Small intestine (tissue), 7 donors: ENCODE measurements around the gene OPA3. TPM values are rescaled to one million over a fixed set of nuclear protein-coding genes. Genes with fewer than 3 reads are reported as not detected.
A peak's percentile ranks its signal among the peaks of the same experiment; 100 is the strongest.

Experiments used
- DNase-seq, 2 donors: peaks; one replicate each; pipeline versions ENCODE4 v3.0.0 to v3.0.0-alpha.2; 2013
- FAIRE-seq: peaks from 2 replicates; lab custom pipeline; 2012; peaks lifted over from hg19 to GRCh38; lab: Jason Lieb, UNC
- H3K27ac ChIP-seq, 3 donors: one replicate each; pipeline ENCODE4 v1.5.1; 2013; ENCODE audit warnings: low read length in 2 of 3, mild to moderate bottlenecking in 2 of 3, control low read depth in 1 of 3, inconsistent platforms in 1 of 3, low read depth in 1 of 3, moderate library complexity in 1 of 3
- H3K27me3 ChIP-seq, 3 donors: one replicate each; pipeline ENCODE4 v1.6.1; 2013; ENCODE audit warnings: low read length in 3 of 3, inconsistent platforms in 1 of 3; ENCODE audit not compliant: control insufficient read depth in 3 of 3, insufficient read depth in 3 of 3
- H3K36me3 ChIP-seq, 3 donors: one replicate each; pipeline ENCODE4 v1.6.1; 2013; ENCODE audit warnings: low read length in 3 of 3, inconsistent platforms in 1 of 3, low read depth in 1 of 3, mild to moderate bottlenecking in 1 of 3, moderate library complexity in 1 of 3; ENCODE audit not compliant: control insufficient read depth in 3 of 3, insufficient read depth in 2 of 3
- H3K4me1 ChIP-seq, 3 donors: one replicate each; pipeline ENCODE4 v1.6.1; 2013; ENCODE audit warnings: low read length in 2 of 3, inconsistent platforms in 1 of 3, low read depth in 1 of 3, mild to moderate bottlenecking in 1 of 3, moderate library complexity in 1 of 3; ENCODE audit not compliant: control insufficient read depth in 3 of 3, insufficient read depth in 2 of 3
- H3K4me3 ChIP-seq, 3 donors: one replicate each; pipeline ENCODE4 v1.5.1; 2013; ENCODE audit warnings: low read length in 3 of 3, control low read depth in 1 of 3, inconsistent platforms in 1 of 3, low read depth in 1 of 3, mild to moderate bottlenecking in 1 of 3, moderate library complexity in 1 of 3
- H3K9me3 ChIP-seq, 2 donors: one replicate each; pipeline ENCODE4 v1.6.1; 2013; ENCODE audit warnings: low read depth in 1 of 2, low read length in 1 of 2; ENCODE audit not compliant: control insufficient read depth in 2 of 2, insufficient read depth in 1 of 2
- WGBS, 3 donors: extraction: QIAGEN DNeasy Blood & Tissue Kit; methylation state at CpG; one replicate each; pipeline ENCODE4 v1.1.7; 2013; 5-methylcytosine and 5-hydroxymethylcytosine counted together
- polyA plus RNA-seq, 4 donors: library from polyadenylated mRNA; stranded (reverse) in 3 of 4; unstranded in 1 of 4; fragments of 200-250 nt in 3 of 4; fragments of 120-200 nt in 1 of 4; gene quantifications; one replicate each; pipeline versions ENCODE4 v1.2.1 to v1.2.3, GENCODE V29; 2013
- donor health status: healthy with polysubstance abuse.
- donor health status: control.
- donor health status: control.
- donor health status: Bipolar disorder and iron deficiency.
- donor health status: healthy.

OPA3 gene
- polyA plus RNA-seq, 4 donors = 4.5 to 9.4 (median 6.4) TPM

DNA sequence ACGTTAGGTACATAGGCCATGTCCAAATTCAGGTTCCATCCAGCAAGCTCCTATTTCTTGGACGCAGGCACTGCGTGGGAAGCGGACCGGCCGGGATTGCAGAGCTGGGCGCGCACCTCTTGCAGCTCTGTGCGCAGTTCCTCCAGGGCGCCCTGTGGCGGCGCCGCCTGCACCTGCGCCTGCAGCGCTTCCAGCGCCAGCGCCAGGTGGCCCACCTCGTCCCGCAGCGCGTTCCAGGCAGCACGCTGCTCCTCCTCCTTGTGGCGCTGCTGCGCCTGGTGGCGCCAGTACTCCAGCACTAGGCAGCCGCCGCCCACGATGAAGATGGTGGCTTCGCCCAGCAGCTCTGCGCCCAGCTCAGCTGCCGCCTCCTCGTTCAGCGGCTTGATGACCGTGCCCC is 31.1 kb downstream of the OPA3 start:
- Histone ChIP-seq H3K4me3 (no peak overlapping the region), H3K36me3 (peaks cover 0 to 32% (median 0%) of the 10 kb centered on the region in 3 donors), H3K27ac (no peak overlapping the region), H3K4me1 (peaks cover 0 to under 1% (median 0%) of the 10 kb centered on the region in 3 donors), H3K27me3 (no peaks in the 10 kb centered on the region), H3K9me3 (no peaks in the 10 kb centered on the region)
- FAIRE-seq (no peak), DNase-seq (peak; percentile 66 to 81)
- WGBS, 3 donors = 19 to 67% (median 39%) methylated on average over 30 to 34 of the region's 34 CpGs

- Histone ChIP-seq H3K27me3 (no peaks in the 10 kb centered on the region), H3K36me3 (peaks cover 0 to 19% (median 0%) of the 10 kb centered on the region in 3 donors), H3K9me3 (no peaks in the 10 kb centered on the region), H3K4me1 (no peaks in the 10 kb centered on the region), H3K27ac (no peak overlapping the region), H3K4me3 (no peak overlapping the region)
- DNase-seq (peak in 1 of 2 donors; percentile 46), FAIRE-seq (no peak)
- 75 to 86% (median 82%) methylated on average over 9 of the region's 9 CpGs for WGBS, 3 donors
These were observed 36.5 kb downstream of the OPA3 start for GRCh38 chr19:45547965-45548609.

DNA sequence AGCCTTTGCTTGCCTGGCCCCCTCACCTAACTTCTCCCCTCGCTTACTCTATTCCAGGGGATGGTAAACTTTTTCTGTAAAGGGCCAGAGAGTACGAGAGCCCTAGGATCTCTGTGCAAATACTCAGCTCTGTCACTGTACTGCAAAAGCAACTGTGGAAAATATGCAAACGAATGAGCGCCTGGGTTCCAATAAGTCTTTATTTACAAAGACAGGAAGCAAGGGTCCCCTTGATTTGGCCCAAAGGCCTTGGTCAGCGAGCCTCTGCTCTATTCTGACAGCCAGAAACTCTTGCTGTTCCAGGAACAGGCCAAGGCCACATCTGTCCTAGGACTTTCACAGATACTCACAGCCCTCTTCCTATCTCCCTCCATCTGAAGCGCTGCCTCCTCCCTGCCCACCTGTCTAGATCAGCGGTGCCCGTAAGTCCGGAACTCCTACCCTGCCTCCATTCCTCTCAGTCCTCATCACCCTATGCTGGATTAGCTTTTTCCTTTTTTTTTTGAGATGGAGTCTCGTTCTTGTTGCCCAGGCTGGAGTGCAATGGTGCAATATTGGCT is 37.3 kb downstream of the OPA3 start:
- no peak for FAIRE-seq
- H3K4me1 ChIP-seq = no peaks in the 10 kb centered on the region

GRCh38 chr19:45542234-45542668 is 42.4 kb downstream of the OPA3 start:
- DNase-seq (no peak), FAIRE-seq (no peak)
- no peaks in the 10 kb centered on the region for H3K4me1 ChIP-seq
- peaks cover 0 to 5% of the 10 kb centered on the region in 2 donors for H3K9me3 ChIP-seq
- H3K4me3 ChIP-seq = no peak overlapping the region
- no peak overlapping the region for H3K27ac ChIP-seq
- H3K27me3 ChIP-seq = no peaks in the 10 kb centered on the region
- 66 to 77% (median 77%) methylated on average over 7 of the region's 7 CpGs for WGBS, 3 donors
- no peaks in the 10 kb centered on the region for H3K36me3 ChIP-seq

More for the DNA sequence above, 37.3 kb downstream of the OPA3 start:
- Histone ChIP-seq H3K27me3 (no peaks in the 10 kb centered on the region), H3K9me3 (no peaks in the 10 kb centered on the region), H3K27ac (no peak overlapping the region), H3K36me3 (peaks cover 0 to 15% (median 0%) of the 10 kb centered on the region in 3 donors), H3K4me3 (no peak overlapping the region)
- no peak for DNase-seq
- WGBS, 3 donors = 86 to 92% (median 90%) methylated on average over 10 of the region's 10 CpGs

GRCh38 chr19:45539459-45539858 is 45.1 kb downstream of the OPA3 start:
- H3K4me3 ChIP-seq = no peak overlapping the region
- WGBS, 3 donors = 93 to 97% (median 95%) methylated on average over 9 of the region's 9 CpGs
- H3K9me3 ChIP-seq = peaks cover 0 to 5% of the 10 kb centered on the region in 2 donors
- no peaks in the 10 kb centered on the region for H3K4me1 ChIP-seq
- no peaks in the 10 kb centered on the region for H3K27me3 ChIP-seq
- H3K36me3 ChIP-seq = no peaks in the 10 kb centered on the region
- DNase-seq = no peak
- no peak for FAIRE-seq
- H3K27ac ChIP-seq = no peak overlapping the region

DNA sequence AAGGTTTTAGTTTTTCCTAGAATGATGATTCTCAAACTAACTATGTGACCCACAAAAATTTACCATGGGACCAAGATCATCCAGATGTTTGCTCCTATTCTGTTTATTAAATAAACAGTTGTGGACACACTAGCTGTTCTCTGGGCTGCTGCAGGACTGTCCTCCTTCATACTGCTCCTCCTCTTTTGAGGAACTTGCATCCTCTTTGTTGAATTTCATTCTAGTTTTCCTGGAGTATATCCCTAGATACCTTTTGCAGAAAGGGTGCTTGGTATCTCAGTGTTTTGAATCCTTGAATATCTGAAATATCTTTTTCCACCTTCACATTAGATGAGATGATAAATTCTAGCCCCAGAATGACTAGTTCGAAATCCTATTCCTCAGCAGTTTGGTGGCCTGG is 53.3 kb downstream of the OPA3 start:
- Histone ChIP-seq H3K4me1 (peaks cover 0 to 11% (median 0%) of the 10 kb centered on the region in 3 donors), H3K27me3 (peaks cover 0 to 9% (median 0%) of the 10 kb centered on the region in 3 donors), H3K36me3 (peaks cover 2 to 15% (median 7%) of the 10 kb centered on the region in 3 donors), H3K9me3 (peaks cover 0 to 13% of the 10 kb centered on the region in 2 donors), H3K4me3 (no peak overlapping the region), H3K27ac (no peak overlapping the region)
- DNase-seq = no peak
- 93 to 100% (median 96%) methylated on average over 1 of the region's 1 CpG for WGBS, 3 donors
- FAIRE-seq = no peak

- no peak overlapping the region for H3K27ac ChIP-seq
- DNase-seq = no peak
- WGBS, 3 donors = 25 to 38% (median 32%) methylated on average over 14 of the region's 14 CpGs
- H3K36me3 ChIP-seq = peaks cover 10 to 35% (median 24%) of the 10 kb centered on the region in 3 donors
- H3K4me1 ChIP-seq = peaks cover 0 to 11% (median 0%) of the 10 kb centered on the region in 3 donors
- peak overlapping the region in 1 of 3 donors; percentile 47 for H3K4me3 ChIP-seq
- FAIRE-seq = no peak
- H3K9me3 ChIP-seq = peaks cover 0 to 13% of the 10 kb centered on the region in 2 donors
- peaks cover 0 to 9% (median 0%) of the 10 kb centered on the region in 3 donors for H3K27me3 ChIP-seq
These were observed 55.2 kb downstream of the OPA3 start for GRCh38 chr19:45529420-45529785.

- H3K9me3 ChIP-seq = peaks cover 0 to 13% of the 10 kb centered on the region in 2 donors
- FAIRE-seq (no peak), DNase-seq (peak; percentile 75 to 79)
- peaks cover 10 to 40% (median 25%) of the 10 kb centered on the region in 3 donors for H3K36me3 ChIP-seq
- peak overlapping the region in 2 of 3 donors; percentile 40 to 47 for H3K4me3 ChIP-seq
- peak overlapping the region in 1 of 3 donors; percentile 15 for H3K27ac ChIP-seq
- peaks cover 0 to 11% (median 0%) of the 10 kb centered on the region in 3 donors for H3K4me1 ChIP-seq
- H3K27me3 ChIP-seq = peaks cover 0 to 9% (median 0%) of the 10 kb centered on the region in 3 donors
- WGBS, 3 donors = 4 to 21% (median 9%) methylated on average over 45 to 49 of the region's 49 CpGs
These were observed 55.7 kb downstream of the OPA3 start for GRCh38 chr19:45528744-45529419.
